Measurements from ENCODE around the gene ENOX1. TPM values are rescaled to one million over a fixed set of nuclear protein-coding genes. Genes with fewer than 3 reads are reported as not detected.

ENOX1 gene
- total RNA-seq, 2 donors from 2014 or later = 0.78 to 4.3 TPM

DNA sequence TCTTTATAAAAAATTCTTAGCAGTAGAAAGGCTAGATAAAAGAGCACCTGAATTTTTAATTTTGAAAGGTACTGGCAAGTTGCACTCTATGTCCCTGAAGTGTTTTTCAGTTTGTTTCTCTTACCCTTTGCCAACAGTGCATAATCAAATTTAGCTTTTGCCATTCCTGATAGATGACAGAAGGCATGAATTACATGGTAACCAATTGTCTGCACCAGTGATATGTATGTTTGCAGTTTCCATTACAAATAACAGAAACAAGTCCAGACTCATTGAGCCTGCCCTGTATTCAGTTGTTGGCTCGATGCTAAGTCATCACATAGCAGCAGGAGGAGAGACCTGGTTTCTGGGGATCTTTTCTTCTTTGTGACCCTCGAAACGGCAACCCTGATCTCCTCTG, 453.6 kb downstream of the ENOX1 start:
- no peaks in the 10 kb centered on the region for H3K9me3 ChIP-seq
- TF ChIP-seq, protein P1, sequence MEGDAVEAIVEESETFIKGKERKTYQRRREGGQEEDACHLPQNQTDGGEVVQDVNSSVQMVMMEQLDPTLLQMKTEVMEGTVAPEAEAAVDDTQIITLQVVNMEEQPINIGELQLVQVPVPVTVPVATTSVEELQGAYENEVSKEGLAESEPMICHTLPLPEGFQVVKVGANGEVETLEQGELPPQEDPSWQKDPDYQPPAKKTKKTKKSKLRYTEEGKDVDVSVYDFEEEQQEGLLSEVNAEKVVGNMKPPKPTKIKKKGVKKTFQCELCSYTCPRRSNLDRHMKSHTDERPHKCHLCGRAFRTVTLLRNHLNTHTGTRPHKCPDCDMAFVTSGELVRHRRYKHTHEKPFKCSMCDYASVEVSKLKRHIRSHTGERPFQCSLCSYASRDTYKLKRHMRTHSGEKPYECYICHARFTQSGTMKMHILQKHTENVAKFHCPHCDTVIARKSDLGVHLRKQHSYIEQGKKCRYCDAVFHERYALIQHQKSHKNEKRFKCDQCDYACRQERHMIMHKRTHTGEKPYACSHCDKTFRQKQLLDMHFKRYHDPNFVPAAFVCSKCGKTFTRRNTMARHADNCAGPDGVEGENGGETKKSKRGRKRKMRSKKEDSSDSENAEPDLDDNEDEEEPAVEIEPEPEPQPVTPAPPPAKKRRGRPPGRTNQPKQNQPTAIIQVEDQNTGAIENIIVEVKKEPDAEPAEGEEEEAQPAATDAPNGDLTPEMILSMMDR (IDR thresholded peaks at IDR 0.05) = no peak
- TF ChIP-seq POLR2A (IDR thresholded peaks at IDR 0.05) = no peak
- no peak overlapping the region for H3K4me3 ChIP-seq
- H3K4me1 ChIP-seq = peaks cover 7% of the 10 kb centered on the region
- H3K27ac ChIP-seq = no peak overlapping the region
- 83 to 85% methylated on average over 3 of the region's 3 CpGs for WGBS, 2 donors
- DNase-seq = no peak
- H3K27me3 ChIP-seq = no peaks in the 10 kb centered on the region
- intact Hi-C loops (cut with DNase I) = no loop called here
- no peak for ATAC-seq
- no peaks in the 10 kb centered on the region for H3K36me3 ChIP-seq (replicated peaks in 1 of 2; ENCODE audit: insufficient read depth in 1 of 2, low read depth in 2 of 2)

DNA sequence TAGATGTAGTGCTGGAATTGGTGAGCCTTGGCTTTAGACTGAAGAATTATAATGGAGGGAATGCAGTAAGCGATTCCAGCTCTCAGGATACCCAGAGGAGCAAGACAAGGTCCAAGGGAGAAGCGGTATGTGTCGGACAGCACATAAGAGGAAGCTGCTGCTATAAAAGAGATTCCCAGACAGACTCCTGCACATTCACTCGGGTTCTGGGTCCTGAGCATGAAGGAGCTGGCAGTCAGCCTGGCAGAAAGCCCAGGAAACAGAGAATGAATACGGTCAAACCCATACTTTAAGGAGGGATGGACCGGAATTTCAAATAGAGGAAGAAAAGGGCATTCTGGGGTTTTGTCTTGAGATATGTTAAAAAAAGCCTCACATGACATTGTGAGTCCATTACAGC, 455.1 kb downstream of the ENOX1 start:
- H3K9me3 ChIP-seq = no peaks in the 10 kb centered on the region
- H3K4me1 ChIP-seq = peaks cover 7% of the 10 kb centered on the region
- H3K27ac ChIP-seq = no peak overlapping the region
- TF ChIP-seq, protein P1 (IDR thresholded peaks at IDR 0.05) = no peak
- TF ChIP-seq POLR2A (IDR thresholded peaks at IDR 0.05) = no peak
- no peaks in the 10 kb centered on the region for H3K36me3 ChIP-seq (replicated peaks in 1 of 2; ENCODE audit: insufficient read depth in 1 of 2, low read depth in 2 of 2)
- intact Hi-C loops (cut with DNase I) = no loop called here
- no peak overlapping the region for H3K4me3 ChIP-seq
- no peak for DNase-seq
- no peaks in the 10 kb centered on the region for H3K27me3 ChIP-seq
- WGBS, 2 donors = 61 to 64% methylated on average over 6 of the region's 6 CpGs
- ATAC-seq = no peak

DNA sequence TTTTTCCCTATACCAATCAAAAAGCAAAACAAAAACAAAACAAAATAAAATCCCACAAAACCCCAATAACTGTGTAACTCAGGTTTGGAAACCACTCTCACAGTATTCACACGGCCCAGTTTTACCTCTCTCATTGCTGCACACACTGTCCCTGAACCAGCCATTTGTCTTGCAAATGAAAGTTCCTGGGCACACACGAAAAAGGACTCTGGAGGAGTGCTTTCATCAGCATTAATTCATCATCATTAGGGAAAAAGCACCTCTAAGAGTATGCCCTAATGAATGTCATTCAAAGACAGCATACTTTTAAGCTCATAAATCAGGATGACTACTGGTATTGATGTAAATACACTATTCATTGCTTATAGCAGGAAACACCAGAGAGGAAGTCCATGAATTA, 457.1 kb downstream of the ENOX1 start:
- DNase-seq = peak in 1 of 4 donors; percentile 11
- 38 to 50% methylated on average over 2 of the region's 2 CpGs for WGBS, 2 donors
- no peaks in the 10 kb centered on the region for H3K27me3 ChIP-seq
- intact Hi-C loops (cut with DNase I) = no loop called here
- H3K4me1 ChIP-seq = peaks cover 8% of the 10 kb centered on the region
- H3K27ac ChIP-seq = peak overlapping the region in 2 of 4 donors; percentile 16 to 56
- H3K9me3 ChIP-seq = no peaks in the 10 kb centered on the region
- ATAC-seq = peak; percentile 62
- TF ChIP-seq, protein P1 (IDR thresholded peaks at IDR 0.05) = no peak
- TF ChIP-seq POLR2A (IDR thresholded peaks at IDR 0.05) = no peak
- no peak overlapping the region for H3K4me3 ChIP-seq
- no peaks in the 10 kb centered on the region for H3K36me3 ChIP-seq (replicated peaks in 1 of 2; ENCODE audit: insufficient read depth in 1 of 2, low read depth in 2 of 2)

DNA sequence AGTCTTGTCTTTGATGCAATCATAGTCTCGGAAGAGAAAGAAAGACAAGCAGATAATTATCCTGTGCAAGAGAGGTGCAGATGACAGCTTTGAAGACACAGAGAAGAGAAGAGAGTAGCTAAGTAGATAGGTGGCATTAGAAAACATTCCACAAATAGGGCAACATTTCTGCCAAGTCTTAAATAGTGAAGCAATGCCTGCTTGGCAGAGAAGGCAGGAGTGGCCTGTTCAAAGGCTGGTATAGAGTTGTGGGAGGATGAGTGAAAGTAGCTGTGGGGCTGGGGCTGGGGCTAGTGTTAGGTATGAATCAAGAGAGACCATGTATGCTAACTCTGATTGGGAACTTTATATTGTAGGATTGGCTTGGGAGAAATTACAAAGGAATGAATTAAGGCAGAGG, 457.9 kb downstream of the ENOX1 start:
- WGBS, 2 donors = 87 to 93% methylated on average over 1 of the region's 1 CpG
- Histone ChIP-seq H3K9me3 (no peaks in the 10 kb centered on the region), H3K27me3 (no peaks in the 10 kb centered on the region), H3K4me1 (peaks cover 13% of the 10 kb centered on the region), H3K4me3 (no peak overlapping the region), H3K36me3 (replicated peaks in 1 of 2; ENCODE audit: insufficient read depth in 1 of 2, low read depth in 2 of 2) (no peaks in the 10 kb centered on the region), H3K27ac (peak overlapping the region in 2 of 4 donors; percentile 16 to 56)
- TF ChIP-seq, protein P1 (IDR thresholded peaks at IDR 0.05) = no peak
- no peak for TF ChIP-seq POLR2A (IDR thresholded peaks at IDR 0.05)
- intact Hi-C loops (cut with DNase I) = no loop called here
- DNase-seq (no peak), ATAC-seq (no peak)

DNA sequence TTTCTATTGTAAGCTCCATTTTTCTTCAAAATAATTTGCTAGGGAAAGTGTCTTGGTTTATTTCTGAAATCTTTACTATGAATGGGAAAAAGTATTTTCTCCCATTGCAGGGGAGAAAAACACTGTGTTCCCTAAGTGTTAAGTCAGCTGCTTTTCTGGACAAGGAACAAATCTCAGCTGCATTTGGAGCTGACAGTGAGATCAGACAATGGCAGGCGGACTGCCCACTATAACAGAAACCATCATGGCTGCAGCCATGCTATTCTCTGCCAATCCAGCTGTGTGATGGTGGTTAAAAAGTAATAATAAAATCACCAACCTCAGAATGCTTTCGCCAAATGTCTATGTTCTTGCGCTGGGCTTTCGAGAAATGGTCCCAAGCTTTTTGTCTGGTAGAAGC, 460.7 kb downstream of the ENOX1 start:
- no peak for TF ChIP-seq POLR2A (IDR thresholded peaks at IDR 0.05)
- TF ChIP-seq, protein P1 (IDR thresholded peaks at IDR 0.05) = no peak
- H3K4me3 ChIP-seq = no peak overlapping the region
- peaks cover 13% of the 10 kb centered on the region for H3K4me1 ChIP-seq
- 93 to 95% methylated on average over 4 of the region's 4 CpGs for WGBS, 2 donors
- H3K27me3 ChIP-seq = no peaks in the 10 kb centered on the region
- no peak for DNase-seq
- H3K9me3 ChIP-seq = no peaks in the 10 kb centered on the region
- no peak for ATAC-seq
- H3K36me3 ChIP-seq (replicated peaks in 1 of 2; ENCODE audit: insufficient read depth in 1 of 2, low read depth in 2 of 2) = no peaks in the 10 kb centered on the region
- no peak overlapping the region for H3K27ac ChIP-seq
- intact Hi-C loops (cut with DNase I) = no loop called here
